Right atrium auricular region (tissue), 2 donors: ENCODE results near the gene PNMA6A. TPM values are rescaled to one million over a fixed set of nuclear protein-coding genes. Genes with fewer than 3 reads are reported as not detected.

ENCODE experiments used
- DNase-seq: peaks from one replicate; pipeline ENCODE4 v3.0.0-alpha.2; 2019; ENCODE audit warnings: low spot score
- H3K27ac ChIP-seq, 2 donors: fragments of 200-600 bp; sonication (generic); 1 replicate in 1 of 2; 2 replicates in 1 of 2; pipeline ENCODE4 v1.5.1; 2016 to 2019
- H3K27me3 ChIP-seq, 2 donors: fragments of 200-600 bp; sonication (generic); one replicate each; pipeline versions ENCODE4 v1.5.1 to v1.6.0; 2017 to 2019
- H3K36me3 ChIP-seq: fragments of 200-600 bp; sonication (generic); one replicate; pipeline ENCODE4 v1.5.1; 2016
- H3K4me1 ChIP-seq, 2 donors: fragments of 200-600 bp; sonication (generic); one replicate each; pipeline versions ENCODE4 v1.5.1 to v1.6.0; 2017 to 2019
- H3K4me3 ChIP-seq, 2 donors: fragments of 200-600 bp; sonication (generic); 1 replicate in 1 of 2; 2 replicates in 1 of 2; pipeline ENCODE4 v1.5.1; 2017 to 2019; ENCODE audit warnings: mild to moderate bottlenecking in 1 of 2, moderate library complexity in 1 of 2
- H3K9me3 ChIP-seq, 2 donors: fragments of 200-600 bp; sonication (generic); one replicate each; pipeline ENCODE4 v1.5.1; 2019
- total RNA-seq, 2 donors: library from RNA; depleted of rRNA; stranded (reverse); fragments of >200 nt; gene quantifications; one replicate each; pipeline ENCODE4 v1.1.0, GENCODE V29; 2016
- TF ChIP-seq, protein P1 (sequence below), 2 donors: fragments of 200-600 bp; sonication (generic); IDR thresholded peaks; one replicate each; pipeline ENCODE4 v1.5.1; 2019; ENCODE audit warnings: antibody characterized with exemption in 2 of 2

Gene PNMA6A
- total RNA-seq, 2 donors from 2014 or later = 1.7 to 2.9 TPM

DNA sequence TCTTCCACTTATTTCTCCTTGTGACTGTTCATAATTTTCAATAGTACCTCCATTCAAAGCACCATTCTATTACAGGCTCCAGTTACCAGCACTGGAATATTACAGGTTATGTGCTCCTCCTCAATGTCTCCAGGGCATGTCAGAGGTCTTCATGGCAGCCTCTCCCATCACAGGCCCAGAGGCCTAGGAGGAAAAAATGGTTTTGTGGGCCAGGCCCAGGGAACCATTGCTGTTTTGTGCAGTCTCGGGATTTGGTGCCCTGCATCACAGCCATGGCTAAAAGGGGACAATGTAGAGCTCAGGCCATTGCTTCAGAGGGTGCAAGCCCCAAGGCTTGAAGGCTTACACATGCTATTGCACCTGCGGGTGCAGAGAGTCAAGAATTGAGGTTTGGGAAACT lies 23.2 kb upstream of the PNMA6A start:
- H3K9me3 ChIP-seq = peaks cover 5 to 16% of the 10 kb centered on the region in 2 donors
- H3K27ac ChIP-seq = no peak overlapping the region
- TF ChIP-seq, protein P1, sequence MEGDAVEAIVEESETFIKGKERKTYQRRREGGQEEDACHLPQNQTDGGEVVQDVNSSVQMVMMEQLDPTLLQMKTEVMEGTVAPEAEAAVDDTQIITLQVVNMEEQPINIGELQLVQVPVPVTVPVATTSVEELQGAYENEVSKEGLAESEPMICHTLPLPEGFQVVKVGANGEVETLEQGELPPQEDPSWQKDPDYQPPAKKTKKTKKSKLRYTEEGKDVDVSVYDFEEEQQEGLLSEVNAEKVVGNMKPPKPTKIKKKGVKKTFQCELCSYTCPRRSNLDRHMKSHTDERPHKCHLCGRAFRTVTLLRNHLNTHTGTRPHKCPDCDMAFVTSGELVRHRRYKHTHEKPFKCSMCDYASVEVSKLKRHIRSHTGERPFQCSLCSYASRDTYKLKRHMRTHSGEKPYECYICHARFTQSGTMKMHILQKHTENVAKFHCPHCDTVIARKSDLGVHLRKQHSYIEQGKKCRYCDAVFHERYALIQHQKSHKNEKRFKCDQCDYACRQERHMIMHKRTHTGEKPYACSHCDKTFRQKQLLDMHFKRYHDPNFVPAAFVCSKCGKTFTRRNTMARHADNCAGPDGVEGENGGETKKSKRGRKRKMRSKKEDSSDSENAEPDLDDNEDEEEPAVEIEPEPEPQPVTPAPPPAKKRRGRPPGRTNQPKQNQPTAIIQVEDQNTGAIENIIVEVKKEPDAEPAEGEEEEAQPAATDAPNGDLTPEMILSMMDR (IDR thresholded peaks at IDR 0.05) = no peak
- H3K4me3 ChIP-seq = no peak overlapping the region
- H3K27me3 ChIP-seq = no peaks in the 10 kb centered on the region
- H3K4me1 ChIP-seq = no peaks in the 10 kb centered on the region
- H3K36me3 ChIP-seq = no peaks in the 10 kb centered on the region
- no peak for DNase-seq

DNA sequence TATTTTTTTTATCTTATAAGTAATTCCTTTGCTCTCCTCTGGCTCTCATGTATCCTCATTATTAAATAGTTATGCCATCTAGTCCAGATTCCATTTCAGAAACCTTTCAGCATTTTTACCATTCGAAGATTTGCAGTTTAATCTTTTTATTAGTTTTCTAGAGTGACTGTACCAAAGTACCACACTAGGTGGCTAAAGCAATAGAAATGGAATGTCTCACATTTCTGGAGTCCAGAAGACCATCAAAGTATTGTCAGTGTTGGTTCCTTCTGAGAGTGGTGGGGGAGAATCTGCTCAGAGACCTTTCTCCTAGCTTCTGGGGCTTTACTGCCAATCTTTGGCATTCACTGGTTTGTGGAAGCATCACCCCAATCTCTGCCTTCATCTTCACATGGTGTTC lies 19.7 kb upstream of the PNMA6A start:
- Histone ChIP-seq H3K27me3 (no peaks in the 10 kb centered on the region), H3K27ac (no peak overlapping the region), H3K9me3 (peaks cover 5 to 16% of the 10 kb centered on the region in 2 donors), H3K4me3 (no peak overlapping the region), H3K36me3 (no peaks in the 10 kb centered on the region), H3K4me1 (peaks cover 0 to 4% of the 10 kb centered on the region in 2 donors)
- TF ChIP-seq, protein P1 (IDR thresholded peaks at IDR 0.05) = no peak
- no peak for DNase-seq

DNA sequence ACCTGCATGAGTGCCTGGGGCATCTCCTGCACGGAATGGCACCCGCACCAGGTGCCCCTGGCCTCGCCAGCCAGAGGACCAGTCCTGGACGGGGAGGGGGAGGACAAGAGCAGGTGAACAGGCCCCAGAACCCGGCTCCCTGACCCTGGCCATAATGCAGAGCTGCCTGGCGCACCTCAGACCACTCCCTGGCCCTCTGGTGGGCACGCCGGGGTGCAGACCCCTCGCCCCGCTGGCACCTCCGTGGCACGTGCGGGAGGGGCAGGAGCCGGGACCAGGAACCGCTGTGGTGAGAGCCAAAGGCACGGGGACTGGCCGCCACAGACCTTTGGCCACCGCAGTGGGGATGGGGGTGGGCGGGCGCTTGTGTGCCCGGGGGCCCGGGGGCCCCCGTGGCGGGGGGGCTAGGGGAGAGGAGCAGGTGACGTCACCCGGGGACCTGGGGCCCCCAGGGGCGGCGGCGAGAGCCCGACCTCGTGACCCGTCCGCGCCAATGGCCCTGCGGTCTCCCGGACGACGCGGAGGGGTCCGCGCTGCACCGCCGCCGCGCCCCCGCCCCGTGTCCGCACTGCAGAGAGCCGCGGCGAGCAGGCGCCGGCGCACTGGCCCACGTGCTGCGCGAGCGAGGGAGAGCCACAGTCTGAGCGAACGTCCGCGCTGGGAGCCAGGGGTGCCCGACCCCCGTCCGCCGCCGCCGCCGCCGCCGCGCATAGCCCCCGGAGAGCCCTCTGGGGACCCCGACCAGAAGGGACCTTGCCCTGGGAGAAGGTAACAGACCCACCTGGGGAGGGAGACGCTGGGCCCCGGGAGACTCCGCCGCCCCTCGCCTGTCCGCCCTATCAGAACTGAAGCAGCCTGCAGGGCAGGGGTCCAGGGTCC lies 16.1 kb upstream of the PNMA6A start, which contains the start of gene PNMA3:
PNMA3 (plus strand) TSS at position 600 of the 879 bp plus-strand sequence. CDS start 586 bp downstream, outside the sequence.
- no peaks in the 10 kb centered on the region for H3K36me3 ChIP-seq
- DNase-seq = no peak
- H3K9me3 ChIP-seq = no peaks in the 10 kb centered on the region
- no peak within 1 kb of the TSS for H3K27ac ChIP-seq
- peak within 1 kb of the TSS in 1 of 2 donors; percentile 33 for H3K4me3 ChIP-seq
- H3K27me3 ChIP-seq = no peaks in the 10 kb centered on the region
- TF ChIP-seq, protein P1 (IDR thresholded peaks at IDR 0.05) = no peak
- H3K4me1 ChIP-seq = peaks cover 0 to 7% of the 10 kb centered on the region in 2 donors

DNA sequence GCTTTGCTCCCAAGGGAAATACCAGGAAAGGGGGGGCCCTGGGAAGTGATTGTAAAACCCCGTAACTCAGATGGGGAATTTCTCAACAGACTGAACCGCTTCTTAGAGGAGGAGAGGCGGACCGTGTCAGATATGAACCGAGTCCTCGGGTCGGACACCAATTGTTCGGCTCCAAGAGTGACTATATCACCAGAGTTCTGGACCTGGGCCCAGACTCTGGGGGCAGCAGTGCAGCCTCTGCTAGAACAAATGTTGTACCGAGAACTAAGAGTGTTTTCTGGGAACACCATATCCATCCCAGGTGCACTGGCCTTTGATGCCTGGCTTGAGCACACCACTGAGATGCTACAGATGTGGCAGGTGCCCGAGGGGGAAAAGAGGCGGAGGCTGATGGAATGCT lies 15.0 kb upstream of the PNMA6A start:
- peaks cover 0 to 13% of the 10 kb centered on the region in 2 donors for H3K4me1 ChIP-seq
- no peak for DNase-seq
- H3K9me3 ChIP-seq = no peaks in the 10 kb centered on the region
- H3K27ac ChIP-seq = no peak overlapping the region
- H3K4me3 ChIP-seq = no peak overlapping the region
- TF ChIP-seq, protein P1 (IDR thresholded peaks at IDR 0.05) = no peak
- no peaks in the 10 kb centered on the region for H3K36me3 ChIP-seq
- no peaks in the 10 kb centered on the region for H3K27me3 ChIP-seq

DNA sequence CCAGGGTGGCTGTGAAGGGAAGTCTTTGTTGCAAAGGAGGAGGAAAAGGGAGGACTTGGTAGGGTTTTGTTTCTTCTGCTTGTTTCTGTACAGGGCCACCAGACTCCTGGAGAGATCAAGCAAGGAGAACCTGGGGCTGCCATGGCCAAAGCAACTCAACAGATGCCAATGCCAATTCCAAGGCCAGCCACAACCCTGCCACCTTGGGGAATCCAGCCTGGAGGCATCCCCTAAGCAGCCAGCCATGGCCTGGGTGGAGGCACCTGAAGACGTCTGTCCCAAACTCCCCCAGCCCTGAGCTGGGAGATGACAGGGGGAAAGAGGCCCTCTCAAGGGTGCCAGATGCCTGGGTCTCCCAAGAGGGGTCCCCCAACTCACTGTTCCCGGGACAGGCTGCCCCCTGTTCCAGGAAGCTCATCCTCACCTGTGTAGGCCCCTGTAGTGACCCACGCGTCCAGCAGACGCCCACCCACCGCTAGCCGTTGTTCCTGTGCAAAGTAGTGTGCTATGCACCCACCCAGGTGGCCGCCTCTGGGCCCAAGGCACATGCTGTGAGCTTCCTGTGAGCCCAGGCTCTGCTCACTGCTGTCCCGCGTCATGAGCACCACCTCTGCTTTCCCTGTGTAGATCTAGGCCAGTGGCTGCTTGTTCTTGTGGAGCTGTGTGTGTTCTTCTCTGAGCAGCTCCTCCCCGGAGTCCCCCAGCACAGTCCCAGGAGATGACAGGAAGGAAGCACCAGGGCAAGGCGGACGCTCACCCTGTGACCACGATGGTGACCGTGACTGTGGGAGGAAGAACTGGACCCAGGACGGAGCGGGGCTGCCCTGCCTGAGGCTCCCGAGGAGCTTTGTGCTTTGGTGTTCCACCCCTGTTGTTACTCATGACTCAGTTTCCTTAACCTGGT lies 12.8 kb upstream of the PNMA6A start:
- Histone ChIP-seq H3K27ac (no peak overlapping the region), H3K4me3 (no peak overlapping the region), H3K27me3 (no peaks in the 10 kb centered on the region), H3K36me3 (no peaks in the 10 kb centered on the region), H3K9me3 (no peaks in the 10 kb centered on the region), H3K4me1 (peaks cover 0 to 13% of the 10 kb centered on the region in 2 donors)
- no peak for DNase-seq
- TF ChIP-seq, protein P1 (IDR thresholded peaks at IDR 0.05) = no peak
